ENCODE measurements around the gene STAU1.

STAU1 gene

GRCh38 chr20:49187851-49188641 is at the start of gene STAU1:
TSS of gene STAU1 (minus strand) at chr20:49188334. CDS start at chr20:49166201, 22,133 bp downstream.
- Histone ChIP-seq H3K4me3 (ENCODE audit: low read depth in 1 of 2, low read length in 1 of 2) (peak within 1 kb of the TSS; percentile 75 to 77), H3K4me1 (ENCODE audit: control insufficient read depth in 1 of 2, insufficient read depth in 1 of 2, low read depth in 1 of 2, low read length in 1 of 2) (peaks cover 20 to 23% of the 10 kb centered on the region in 2 experiments), H3K27me3 (no peaks in the 10 kb centered on the region), H3K9me3 (no peaks in the 10 kb centered on the region), H3K36me3 (no peaks in the 10 kb centered on the region), H3K27ac (peak within 1 kb of the TSS; percentile 98)
- TF ChIP-seq CTCF (IDR thresholded peaks at IDR 0.05) = peak; percentile 39

- no peaks in the 10 kb centered on the region for H3K9me3 ChIP-seq
- H3K4me3 ChIP-seq (ENCODE audit: low read depth in 1 of 2, low read length in 1 of 2) = no peak overlapping the region
- peaks cover 95% of the 10 kb centered on the region for H3K36me3 ChIP-seq
- H3K27me3 ChIP-seq = no peaks in the 10 kb centered on the region
- no peak for TF ChIP-seq CTCF (IDR thresholded peaks at IDR 0.05)
- H3K4me1 ChIP-seq (ENCODE audit: control insufficient read depth in 1 of 2, insufficient read depth in 1 of 2, low read depth in 1 of 2, low read length in 1 of 2) = no peaks in the 10 kb centered on the region
- no peak overlapping the region for H3K27ac ChIP-seq
Observed at GRCh38 chr20:49237531-49237930, 49.4 kb upstream of the STAU1 start.

- H3K36me3 ChIP-seq = peaks cover 93% of the 10 kb centered on the region
- H3K27ac ChIP-seq = no peak overlapping the region
- no peaks in the 10 kb centered on the region for H3K27me3 ChIP-seq
- H3K4me3 ChIP-seq (ENCODE audit: low read depth in 1 of 2, low read length in 1 of 2) = no peak overlapping the region
- no peaks in the 10 kb centered on the region for H3K9me3 ChIP-seq
- TF ChIP-seq CTCF (IDR thresholded peaks at IDR 0.05) = no peak
- H3K4me1 ChIP-seq (ENCODE audit: control insufficient read depth in 1 of 2, insufficient read depth in 1 of 2, low read depth in 1 of 2, low read length in 1 of 2) = peaks cover 0 to under 1% of the 10 kb centered on the region in 2 experiments
Observed at GRCh38 chr20:49236301-49236700, 48.2 kb upstream of the STAU1 start.

GRCh38 chr20:49234831-49235230 is 46.7 kb upstream of the STAU1 start:
- H3K4me1 ChIP-seq (ENCODE audit: control insufficient read depth in 1 of 2, insufficient read depth in 1 of 2, low read depth in 1 of 2, low read length in 1 of 2) = peaks cover 7 to 12% of the 10 kb centered on the region in 2 experiments
- H3K27me3 ChIP-seq = no peaks in the 10 kb centered on the region

GRCh38 chr20:49233226-49233625 is 45.1 kb upstream of the STAU1 start:
- Histone ChIP-seq H3K27ac (no peak overlapping the region), H3K4me3 (ENCODE audit: low read depth in 1 of 2, low read length in 1 of 2) (no peak overlapping the region), H3K9me3 (no peaks in the 10 kb centered on the region), H3K36me3 (peaks cover 88% of the 10 kb centered on the region), H3K27me3 (no peaks in the 10 kb centered on the region), H3K4me1 (ENCODE audit: control insufficient read depth in 1 of 2, insufficient read depth in 1 of 2, low read depth in 1 of 2, low read length in 1 of 2) (peaks cover 7 to 12% of the 10 kb centered on the region in 2 experiments)
- no peak for TF ChIP-seq CTCF (IDR thresholded peaks at IDR 0.05)

More at GRCh38 chr20:49234831-49235230, 46.7 kb upstream of the STAU1 start:
- Histone ChIP-seq H3K4me3 (ENCODE audit: low read depth in 1 of 2, low read length in 1 of 2) (no peak overlapping the region), H3K36me3 (peaks cover 90% of the 10 kb centered on the region), H3K9me3 (no peaks in the 10 kb centered on the region), H3K27ac (no peak overlapping the region)
- TF ChIP-seq CTCF (IDR thresholded peaks at IDR 0.05) = no peak

Data from neutrophil (primary cell).